ENCODE results near the gene ADPRH.

- peak; percentile 27 for TF ChIP-seq EZH2phosphoT487 (IDR thresholded peaks at IDR 0.05)
- TF ChIP-seq CTCF (IDR thresholded peaks at IDR 0.05), result no peak
Observed at GRCh38 chr3:119579366-119580066, at the start of gene ADPRH.

All from neural progenitor cell (in vitro differentiated cells).